Activated T-cell treated with anti-CD3 and anti-CD28 coated beads, Interleukin-2, amount 50 U/mL, for 1 hour (primary cell): ENCODE measurements around the gene HYKK.
A peak's percentile ranks its signal among the peaks of the same experiment; 100 is the strongest.
"Not testable (repeated sequence)": the region's sequence is repeated elsewhere in the genome, so short reads cannot be mapped to it uniquely, and the experiment has no call there.

Experiments used
- DNase-seq: peaks from one replicate; pipeline ENCODE4 v3.0.0-alpha.2; 2020

The HYKK gene

GRCh38 chr15:78506971-78507830, at the start of gene HYKK:
HYKK (plus strand) TSS chr15:78507577; CDS start chr15:78513089, 5,512 bp downstream.
- peak; percentile 76 for DNase-seq

DNA sequence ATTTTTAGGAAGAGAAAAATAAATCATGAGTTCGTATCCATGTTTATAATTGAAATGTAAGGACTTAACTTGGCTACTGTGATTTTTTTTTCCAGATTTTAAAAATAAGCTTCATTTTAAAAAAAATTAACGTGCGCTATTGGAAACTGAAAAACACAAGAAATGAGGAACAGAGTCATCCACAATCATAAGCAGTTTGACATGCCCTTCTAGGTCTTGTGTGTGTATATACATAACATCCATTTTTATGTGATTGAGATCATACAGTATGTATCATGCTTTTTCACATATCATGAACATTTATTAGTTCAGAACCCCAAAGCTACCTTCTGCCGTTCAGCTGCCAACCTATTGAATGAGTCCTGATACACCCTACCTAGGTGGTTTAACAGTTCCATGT, 46.6 kb upstream of the HYKK start:
- DNase-seq: no peak

- DNase-seq: no peak
Measured at GRCh38 chr15:78461171-78461888, 46.0 kb upstream of the HYKK start.

GRCh38 chr15:78469031-78469430, 38.3 kb upstream of the HYKK start:
- no peak for DNase-seq

DNA sequence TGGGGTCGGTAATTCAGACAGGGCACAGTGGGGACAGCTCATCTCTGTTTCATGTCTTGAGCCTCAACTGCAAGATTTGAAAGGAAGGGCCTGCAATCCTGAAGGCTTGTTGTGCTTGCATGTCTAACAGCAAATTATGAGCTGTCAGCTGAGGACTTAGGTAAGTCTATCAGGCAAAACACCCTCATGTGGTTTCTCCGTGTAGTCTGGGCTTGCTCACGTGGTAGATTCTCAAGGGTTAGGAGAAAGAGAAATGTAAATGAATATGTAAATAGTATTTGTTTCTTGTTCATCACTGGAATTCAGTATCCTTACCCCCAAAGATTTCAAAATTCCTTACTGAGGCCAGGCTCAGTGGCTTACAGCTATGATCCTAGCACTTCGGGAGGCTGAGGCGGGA, 30.1 kb upstream of the HYKK start:
- no peak for DNase-seq

DNA sequence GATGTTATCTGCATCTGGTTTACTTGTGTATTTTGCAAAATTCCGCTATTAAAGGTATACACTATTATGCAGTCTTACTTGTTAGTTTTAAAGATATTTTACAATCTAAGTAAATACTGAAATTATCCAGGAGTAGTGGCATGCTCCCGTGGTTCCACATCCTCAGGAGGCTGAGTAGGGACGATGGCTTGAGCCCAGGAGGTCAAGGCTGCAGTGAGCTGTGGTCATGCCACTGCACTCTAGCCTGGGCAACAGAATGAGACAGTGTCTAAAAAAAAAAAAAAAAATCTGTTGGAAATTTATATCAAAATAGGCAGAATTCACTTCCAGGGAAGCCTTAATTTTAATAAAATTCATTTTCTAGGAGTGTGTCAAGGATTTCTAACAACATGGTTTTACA, 27.7 kb upstream of the HYKK start:
- DNase-seq: no peak

DNA sequence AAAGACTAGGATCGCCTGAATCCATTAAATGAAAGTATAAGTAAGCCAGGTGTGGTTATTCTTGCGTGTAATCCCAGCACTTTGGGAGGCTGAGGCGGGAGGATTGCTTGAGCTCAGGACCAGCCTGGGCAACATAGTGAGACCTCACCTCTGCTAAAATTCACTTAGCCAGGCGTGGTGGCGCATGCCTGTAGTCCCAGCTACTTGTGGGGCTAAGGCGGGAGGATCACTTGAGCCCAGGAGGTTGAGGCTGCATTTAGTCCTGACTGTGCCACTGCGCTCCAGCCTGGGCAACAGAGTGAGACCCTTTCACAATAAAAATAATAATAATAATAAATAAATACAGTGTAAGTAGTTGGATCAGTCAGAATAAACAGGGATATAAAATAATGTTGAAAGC, 25.5 kb upstream of the HYKK start:
- no peak for DNase-seq

- DNase-seq: no peak
Measured at GRCh38 chr15:78492872-78493271, 14.5 kb upstream of the HYKK start.

GRCh38 chr15:78501857-78502256, 5.5 kb upstream of the HYKK start:
- no peak for DNase-seq

GRCh38 chr15:78502641-78503040, 4.7 kb upstream of the HYKK start:
- DNase-seq: no peak

GRCh38 chr15:78507831-78508160, 419 bp downstream of the HYKK start:
- no peak for DNase-seq

DNA sequence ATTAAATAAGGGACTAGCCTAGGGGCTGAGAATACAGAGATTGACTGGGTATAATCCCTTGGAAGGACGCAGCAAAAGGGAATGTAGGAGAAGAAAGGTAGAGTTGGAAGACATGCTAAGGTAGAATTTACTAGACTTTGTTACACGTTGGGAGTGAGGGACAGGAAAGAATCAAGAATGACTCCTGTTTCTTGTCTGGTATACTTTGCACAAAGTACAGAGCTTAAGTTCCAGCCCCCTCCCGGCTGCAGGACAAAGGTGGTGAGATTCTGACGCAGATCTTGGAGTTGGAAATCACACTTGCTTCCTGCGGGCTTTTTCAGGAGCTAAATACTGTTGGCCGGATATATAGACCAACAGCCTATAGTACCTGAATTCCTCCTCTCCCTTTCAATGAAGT, 895 bp downstream of the HYKK start:
- no peak for DNase-seq

- no peak for DNase-seq
Measured at GRCh38 chr15:78509726-78510312, 2.4 kb downstream of the HYKK start.

DNA sequence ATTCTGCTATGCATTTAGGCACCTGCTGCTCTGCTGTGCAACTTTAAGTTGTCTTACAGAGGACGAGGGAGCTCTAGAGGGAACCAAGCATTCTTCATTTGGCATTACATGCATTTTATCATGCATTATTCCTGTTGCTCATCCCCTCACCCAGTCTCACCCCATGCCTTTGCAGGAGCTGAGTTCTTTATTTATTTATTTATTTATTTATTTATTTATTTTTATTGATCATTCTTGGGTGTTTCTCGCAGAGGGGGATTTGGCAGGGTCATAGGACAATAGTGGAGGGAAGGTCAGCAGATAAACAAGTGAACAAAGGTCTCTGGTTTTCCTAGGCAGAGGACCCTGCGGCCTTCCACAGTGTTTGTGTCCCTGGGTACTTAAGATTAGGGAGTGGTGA, 12.7 kb downstream of the HYKK start:
- not testable (repeated sequence) for DNase-seq

DNA sequence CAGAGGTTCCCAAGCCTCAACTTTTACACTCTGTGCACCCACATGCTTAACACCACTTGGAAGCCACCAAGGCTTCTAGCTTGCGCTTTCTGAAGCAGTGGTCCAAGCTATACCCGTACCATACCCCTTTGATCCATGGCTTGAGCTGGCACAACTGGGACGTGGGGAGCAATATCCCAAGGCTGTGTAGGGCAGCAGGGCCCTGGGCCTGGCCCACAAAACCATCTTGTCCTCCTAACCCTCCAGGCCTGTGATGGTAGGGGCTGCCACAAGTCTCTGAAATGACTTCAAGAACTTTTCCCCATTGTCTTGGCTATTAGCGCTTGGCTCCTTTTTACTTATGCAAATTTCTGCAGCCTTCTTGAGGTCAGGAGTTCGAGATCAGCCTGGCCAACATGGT, 16.9 kb downstream of the HYKK start:
- no peak for DNase-seq

DNA sequence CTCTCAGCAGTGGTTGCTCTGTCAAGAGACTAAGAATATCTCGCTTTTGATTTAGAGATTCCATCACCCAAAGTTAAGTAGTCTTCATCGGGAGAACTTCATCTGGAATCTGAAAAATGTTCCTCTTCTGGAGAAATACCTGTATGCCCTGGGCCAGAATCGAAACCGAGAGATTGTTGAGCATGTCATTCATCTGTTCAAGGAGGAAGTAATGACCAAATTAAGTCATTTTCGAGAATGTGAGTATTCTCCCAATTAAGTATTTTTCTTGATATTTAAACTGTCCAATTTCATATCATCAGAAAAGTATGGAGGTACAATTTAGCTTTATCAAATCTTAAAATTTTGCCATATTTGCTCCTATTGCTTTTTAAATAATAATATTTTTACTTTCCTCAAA, 19.9 kb downstream of the HYKK start:
- DNase-seq: no peak

DNA sequence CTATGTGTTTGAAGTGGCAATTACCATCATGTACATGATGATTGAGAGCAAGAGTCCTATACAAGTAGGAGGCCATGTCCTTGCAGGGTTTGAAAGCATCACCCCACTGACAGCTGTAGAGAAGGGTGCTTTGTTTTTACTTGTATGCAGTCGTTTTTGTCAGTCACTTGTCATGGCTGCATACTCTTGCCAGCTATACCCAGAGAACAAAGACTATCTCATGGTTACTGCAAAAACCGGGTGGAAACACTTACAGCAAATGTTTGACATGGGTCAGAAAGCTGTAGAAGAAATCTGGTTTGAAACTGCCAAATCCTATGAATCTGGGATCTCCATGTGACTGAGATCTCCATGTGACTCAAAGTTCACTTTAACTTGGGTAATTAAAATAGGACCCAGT, 26.0 kb downstream of the HYKK start:
- no peak for DNase-seq

GRCh38 chr15:78536134-78536533, 28.8 kb downstream of the HYKK start:
- DNase-seq: no peak

GRCh38 chr15:78537266-78537905, 30.0 kb downstream of the HYKK start:
- DNase-seq: no peak

- DNase-seq: no peak
Measured at GRCh38 chr15:78538358-78538757, 31.0 kb downstream of the HYKK start.

DNA sequence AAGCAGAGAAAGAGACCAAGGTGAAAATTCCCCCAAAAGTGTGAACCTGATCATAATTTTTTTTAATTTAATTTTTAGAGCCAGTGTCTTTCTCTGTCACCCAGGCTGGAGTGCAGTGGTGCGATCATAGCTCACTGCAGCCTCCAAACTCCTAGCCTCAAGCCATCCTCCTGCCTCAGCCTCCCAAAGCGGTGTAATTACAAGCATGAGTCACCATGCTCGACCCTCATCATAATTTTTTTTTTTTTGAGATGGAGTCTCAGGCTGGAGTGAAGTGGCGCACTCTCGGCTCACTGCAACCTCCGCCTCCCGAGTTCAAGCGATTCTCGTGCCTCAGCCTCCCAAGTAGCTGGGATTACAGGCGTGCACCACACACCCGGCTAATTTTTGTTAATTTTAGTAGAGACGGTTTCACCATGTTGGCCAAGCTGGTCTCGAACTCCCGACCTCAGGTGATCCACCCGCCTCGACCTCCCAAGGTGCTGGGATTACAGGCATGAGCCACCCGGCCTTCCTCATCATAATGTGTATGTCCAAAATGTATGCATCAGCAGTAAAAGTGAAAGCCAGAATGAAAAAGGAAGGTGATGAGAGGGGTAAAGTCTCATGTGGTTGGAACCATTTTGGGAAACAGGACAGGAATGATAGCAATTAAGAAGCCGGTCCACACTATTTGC, 32.2 kb downstream of the HYKK start:
- not testable (repeated sequence) for DNase-seq

GRCh38 chr15:78540141-78540870, 32.9 kb downstream of the HYKK start, which contains the start of gene PSMA4:
PSMA4 (plus strand) TSS chr15:78540444; CDS start chr15:78541928, 1,484 bp downstream.
- peak; percentile 96 for DNase-seq
